ENCODE results near the gene NPBWR2.

The NPBWR2 gene

GRCh38 chr20:64107736-64108457, 532 bp upstream of the NPBWR2 start:
- TF ChIP-seq, protein P1, sequence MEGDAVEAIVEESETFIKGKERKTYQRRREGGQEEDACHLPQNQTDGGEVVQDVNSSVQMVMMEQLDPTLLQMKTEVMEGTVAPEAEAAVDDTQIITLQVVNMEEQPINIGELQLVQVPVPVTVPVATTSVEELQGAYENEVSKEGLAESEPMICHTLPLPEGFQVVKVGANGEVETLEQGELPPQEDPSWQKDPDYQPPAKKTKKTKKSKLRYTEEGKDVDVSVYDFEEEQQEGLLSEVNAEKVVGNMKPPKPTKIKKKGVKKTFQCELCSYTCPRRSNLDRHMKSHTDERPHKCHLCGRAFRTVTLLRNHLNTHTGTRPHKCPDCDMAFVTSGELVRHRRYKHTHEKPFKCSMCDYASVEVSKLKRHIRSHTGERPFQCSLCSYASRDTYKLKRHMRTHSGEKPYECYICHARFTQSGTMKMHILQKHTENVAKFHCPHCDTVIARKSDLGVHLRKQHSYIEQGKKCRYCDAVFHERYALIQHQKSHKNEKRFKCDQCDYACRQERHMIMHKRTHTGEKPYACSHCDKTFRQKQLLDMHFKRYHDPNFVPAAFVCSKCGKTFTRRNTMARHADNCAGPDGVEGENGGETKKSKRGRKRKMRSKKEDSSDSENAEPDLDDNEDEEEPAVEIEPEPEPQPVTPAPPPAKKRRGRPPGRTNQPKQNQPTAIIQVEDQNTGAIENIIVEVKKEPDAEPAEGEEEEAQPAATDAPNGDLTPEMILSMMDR (IDR thresholded peaks at IDR 0.05): no peak
- no peak for TF ChIP-seq ZFX (IDR thresholded peaks at IDR 0.05; ENCODE audit: borderline replicate concordance)
- H3K27ac ChIP-seq: no peak overlapping the region

- H3K27ac ChIP-seq: no peak overlapping the region
- TF ChIP-seq, protein P1 (IDR thresholded peaks at IDR 0.05): no peak
- TF ChIP-seq ZFX (IDR thresholded peaks at IDR 0.05; ENCODE audit: borderline replicate concordance): no peak
These were observed 867 bp downstream of the NPBWR2 start for GRCh38 chr20:64106435-64106961.

DNA sequence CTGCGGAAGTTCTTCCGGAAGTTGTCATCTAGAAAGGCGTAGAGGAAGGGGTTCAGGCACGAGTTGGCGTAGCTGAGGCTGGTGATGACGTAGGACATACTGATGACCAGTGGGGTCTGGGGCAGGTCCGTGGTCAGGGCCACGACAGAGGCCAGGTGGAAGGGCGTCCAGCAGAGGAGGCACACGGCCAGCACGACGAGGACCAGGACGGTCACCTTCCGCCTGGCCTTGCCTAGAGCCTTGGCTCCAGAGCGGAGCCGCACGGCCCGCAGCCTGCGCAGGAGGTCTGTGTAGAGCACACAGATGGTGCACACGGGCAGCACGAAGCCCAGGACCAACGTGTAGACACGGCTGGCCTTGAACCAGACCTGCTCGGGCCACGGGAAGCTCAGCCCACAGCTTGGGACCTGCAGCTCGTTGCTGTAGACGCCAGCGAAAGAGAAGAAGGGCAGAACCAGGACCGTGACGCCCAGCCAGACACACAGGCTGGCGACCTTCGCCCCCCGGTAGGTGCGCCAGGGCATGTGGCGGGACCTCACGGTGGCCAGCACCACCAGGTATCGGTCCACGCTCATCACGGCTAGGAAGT, 1.4 kb downstream of the NPBWR2 start:
- H3K27ac ChIP-seq: no peak overlapping the region
- no peak for TF ChIP-seq ZFX (IDR thresholded peaks at IDR 0.05; ENCODE audit: borderline replicate concordance)
- TF ChIP-seq, protein P1 (IDR thresholded peaks at IDR 0.05): no peak

DNA sequence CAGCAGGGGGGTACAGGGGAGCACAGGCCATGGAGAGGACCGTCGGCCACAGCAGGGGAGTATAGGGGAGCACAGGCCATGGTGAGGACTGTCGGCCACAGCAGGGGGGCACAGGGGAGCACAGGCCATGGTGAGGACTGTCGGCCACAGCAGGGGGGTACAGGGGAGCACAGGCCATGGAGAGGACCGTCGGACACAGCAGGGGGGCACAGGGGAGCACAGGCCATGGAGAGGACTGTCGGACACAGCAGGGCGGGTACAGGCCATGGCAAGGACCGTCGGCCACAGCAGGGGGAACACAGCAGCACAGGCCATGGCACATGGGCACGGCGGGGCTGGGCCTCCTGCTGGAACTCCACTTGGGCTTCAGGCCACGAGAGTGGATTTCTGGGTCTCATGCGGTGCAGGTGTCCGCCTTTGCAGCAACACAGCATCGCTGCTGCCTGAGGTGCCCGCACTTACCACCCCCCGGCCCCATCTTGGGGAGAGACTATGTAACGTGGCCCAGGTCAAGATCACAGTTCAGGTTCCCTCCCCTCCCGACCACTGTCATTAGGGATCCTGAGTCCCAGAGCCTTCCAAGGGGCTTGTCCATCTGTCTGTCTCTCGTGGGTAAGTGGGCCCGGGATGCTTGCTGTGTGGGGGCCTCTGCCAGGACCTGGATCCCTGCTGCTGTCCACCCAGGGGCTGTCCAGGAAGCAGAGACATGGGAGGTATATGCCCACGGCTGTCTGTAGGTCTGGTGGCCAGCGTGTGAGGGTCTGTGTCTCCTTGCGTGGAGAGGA, 2.5 kb downstream of the NPBWR2 start:
- TF ChIP-seq, protein P1 (IDR thresholded peaks at IDR 0.05): no peak
- TF ChIP-seq ZFX (IDR thresholded peaks at IDR 0.05; ENCODE audit: borderline replicate concordance): no peak
- H3K27ac ChIP-seq: no peak overlapping the region

- TF ChIP-seq ZFX (IDR thresholded peaks at IDR 0.05; ENCODE audit: borderline replicate concordance): no peak
- TF ChIP-seq, protein P1 (IDR thresholded peaks at IDR 0.05): no peak
- H3K27ac ChIP-seq: no peak overlapping the region
These were observed 3.3 kb downstream of the NPBWR2 start for GRCh38 chr20:64103871-64104666.

DNA sequence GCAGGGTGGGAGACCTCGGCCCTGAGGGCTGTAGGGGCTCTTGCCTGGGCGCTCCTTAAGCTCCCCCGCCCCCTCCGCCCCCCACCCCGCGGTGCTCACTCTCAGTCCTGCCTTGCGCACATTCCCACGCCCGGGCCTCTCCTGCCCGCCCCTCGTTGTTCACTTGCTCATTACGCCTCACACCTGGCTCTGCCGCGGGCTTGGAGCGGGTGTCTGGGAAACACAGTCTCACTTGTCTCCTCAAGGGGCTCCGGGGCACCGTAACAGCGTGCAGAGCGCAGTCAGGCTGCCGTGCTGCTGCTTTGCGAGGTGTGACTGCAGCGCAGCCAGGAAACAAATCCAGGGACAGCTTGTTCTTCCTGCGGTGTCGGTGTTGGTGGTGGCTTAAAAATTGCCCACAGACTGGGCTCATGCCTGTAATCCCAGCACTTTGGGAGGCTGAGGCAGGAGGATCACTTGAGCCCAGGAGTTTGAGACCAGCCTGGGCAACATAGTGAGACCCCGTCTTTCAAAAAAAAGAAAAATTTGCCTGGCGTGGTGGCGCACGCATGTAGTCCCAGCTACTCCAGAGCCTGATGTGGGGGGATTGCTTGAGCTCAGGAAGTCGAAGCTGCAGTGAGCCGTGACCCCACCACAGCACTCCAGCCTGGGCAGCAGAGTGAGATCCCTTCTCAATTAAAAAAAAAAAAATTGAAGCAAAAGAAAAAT, 4.6 kb downstream of the NPBWR2 start:
- TF ChIP-seq ZFX (IDR thresholded peaks at IDR 0.05; ENCODE audit: borderline replicate concordance): no peak
- TF ChIP-seq, protein P1 (IDR thresholded peaks at IDR 0.05): no peak
- no peak overlapping the region for H3K27ac ChIP-seq

Measured in 22Rv1 (cell line).